ENCODE measurements around the gene HDDC2. TPM values are rescaled to one million over a fixed set of nuclear protein-coding genes. Genes with fewer than 3 reads are reported as not detected.
"Not testable (repeated sequence)": the region's sequence is repeated elsewhere in the genome, so short reads cannot be mapped to it uniquely, and the experiment has no call there.

HDDC2 gene
- total RNA-seq, 2 donors from 2014 or later = 40.7 to 45.6 TPM

- no peak for DNase-seq
- peak; percentile 74 for ATAC-seq
- intact Hi-C loops (cut with DNase I, micrococcal nuclease) = loop anchor here (5.0 to 10.0 kb wide), 2 partner anchors 454 to 456 kb away; no protein-coding TSS in a partner anchor
These were observed 9.4 kb upstream of the HDDC2 start for GRCh38 chr6:125310994-125311649.

- intact Hi-C loops (cut with DNase I, micrococcal nuclease) = loop anchor here in 1 of 2 donors (5.0 to 10.0 kb wide), 2 partner anchors 469 to 667 kb away; no protein-coding TSS in a partner anchor
- ATAC-seq = peak; percentile 41
- no peak for DNase-seq
These were observed 6.3 kb upstream of the HDDC2 start for GRCh38 chr6:125307964-125308615.

GRCh38 chr6:125307150-125307838, 5.5 kb upstream of the HDDC2 start:
- no peak for DNase-seq
- intact Hi-C loops (cut with DNase I, micrococcal nuclease) = loop anchor here in 1 of 2 donors (5.0 to 10.0 kb wide), 2 partner anchors 470 to 668 kb away; no protein-coding TSS in a partner anchor
- peak; percentile 93 for ATAC-seq

- intact Hi-C loops (cut with DNase I, micrococcal nuclease) = loop anchor here in 1 of 2 donors (5.0 to 10.0 kb wide), 2 partner anchors 471 to 668 kb away; no protein-coding TSS in a partner anchor
- DNase-seq (no peak), ATAC-seq (no peak)
These were observed 5.0 kb upstream of the HDDC2 start for GRCh38 chr6:125306756-125307149.

DNA sequence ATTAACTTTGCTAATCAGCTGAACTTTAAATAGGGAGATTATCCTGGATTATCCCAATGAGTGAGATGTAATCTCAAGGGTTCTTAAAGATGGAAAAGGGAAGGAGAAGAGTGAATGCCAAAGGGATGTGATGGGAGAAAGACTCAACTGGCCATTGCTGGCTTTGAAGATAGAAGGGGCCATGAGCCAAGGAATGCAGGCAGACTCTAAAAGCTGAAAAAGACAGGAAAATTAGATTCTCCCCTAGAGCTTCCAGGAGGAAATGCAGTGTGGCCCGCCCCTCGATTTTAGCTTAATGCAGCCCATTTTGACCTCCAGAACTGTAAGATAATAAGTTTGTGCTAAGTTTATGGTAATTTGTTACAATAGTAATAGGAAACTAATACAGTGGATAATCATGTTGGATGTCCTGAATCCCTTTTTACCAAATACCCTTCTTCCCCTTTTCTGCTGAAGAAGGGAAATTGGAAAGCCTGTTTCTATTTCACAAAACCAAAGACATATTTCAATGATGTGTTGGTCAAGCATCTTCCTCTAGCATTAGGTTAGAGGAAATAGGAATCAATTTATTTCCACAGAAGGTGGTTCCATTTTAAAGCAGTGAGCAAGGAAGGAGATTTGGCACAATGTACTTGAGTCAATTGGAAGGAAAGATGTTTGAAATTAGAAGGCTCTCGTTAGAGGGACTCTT, 3.3 kb upstream of the HDDC2 start:
- ATAC-seq (no peak), DNase-seq (no peak)
- intact Hi-C loops (cut with DNase I, micrococcal nuclease) = loop anchor here in 1 of 2 donors (5.0 to 10.0 kb wide), 2 partner anchors 472 to 670 kb away; no protein-coding TSS in a partner anchor

DNA sequence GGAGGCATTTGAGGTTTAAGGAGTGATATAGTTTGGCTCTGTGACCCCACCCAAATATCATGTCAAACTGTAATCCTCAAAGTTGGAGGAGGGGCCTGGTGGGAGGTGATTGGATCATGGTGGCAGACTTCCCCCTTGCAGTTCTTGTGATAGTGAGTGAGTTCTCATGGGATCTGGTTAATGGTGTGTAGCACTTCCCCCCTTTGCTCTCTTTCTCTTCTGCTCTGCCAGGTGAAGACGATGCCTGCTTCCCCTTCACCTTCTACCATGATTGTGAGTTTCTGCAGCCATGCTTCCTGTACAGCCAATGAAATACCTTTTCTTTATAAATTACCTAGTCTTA, 1.7 kb upstream of the HDDC2 start:
- intact Hi-C loops (cut with DNase I, micrococcal nuclease) = loop anchor here in 1 of 2 donors (10.0 kb wide), 1 partner anchor 671 kb away; no protein-coding TSS in a partner anchor
- no peak for ATAC-seq
- DNase-seq = no peak

DNA sequence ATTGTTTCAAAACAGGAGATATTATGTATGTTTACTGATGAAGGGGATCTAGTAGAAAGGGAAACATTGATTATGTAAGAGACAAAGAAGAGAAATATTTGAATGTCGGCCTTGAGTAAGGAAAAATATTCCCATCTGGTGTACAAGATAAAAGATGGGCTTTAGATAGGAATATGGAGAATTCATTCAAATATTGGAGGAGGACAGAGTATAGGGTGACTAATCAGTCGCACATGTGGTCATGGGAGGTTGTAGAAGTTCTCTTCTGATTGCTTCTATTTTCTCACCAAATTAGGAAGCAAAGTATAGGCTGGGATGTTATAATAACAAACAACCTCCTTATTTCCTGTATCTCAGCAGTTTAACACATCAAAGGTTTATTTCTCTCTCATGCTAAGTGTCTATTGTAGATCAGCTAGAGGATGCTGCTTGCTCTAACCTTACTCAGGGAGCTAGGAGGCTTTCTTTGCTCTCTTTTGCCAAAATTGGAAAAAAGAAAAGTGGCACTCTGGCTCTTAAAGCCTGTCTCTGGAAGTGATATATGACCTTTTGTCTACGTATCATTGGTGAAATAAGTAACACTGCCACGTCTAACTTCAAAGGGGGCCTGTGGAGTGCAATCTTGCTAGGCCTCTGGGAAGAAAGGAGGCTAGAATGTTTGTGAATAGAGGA, 1.2 kb upstream of the HDDC2 start:
- intact Hi-C loops (cut with DNase I, micrococcal nuclease) = loop anchor here in 1 of 2 donors (10.0 kb wide), 1 partner anchor 672 kb away; no protein-coding TSS in a partner anchor
- ATAC-seq (no peak), DNase-seq (no peak)

- DNase-seq = no peak
- no peak for ATAC-seq
- intact Hi-C loops (cut with DNase I, micrococcal nuclease) = loop anchor here in 1 of 2 donors (10.0 kb wide), 1 partner anchor 674 kb away; no protein-coding TSS in a partner anchor
These were observed 754 bp downstream of the HDDC2 start for GRCh38 chr6:125300992-125301434.

- ATAC-seq = no peak
- intact Hi-C loops (cut with DNase I, micrococcal nuclease) = no loop called here
- DNase-seq = no peak
These were observed 2.5 kb downstream of the HDDC2 start for GRCh38 chr6:125299257-125299656.

DNA sequence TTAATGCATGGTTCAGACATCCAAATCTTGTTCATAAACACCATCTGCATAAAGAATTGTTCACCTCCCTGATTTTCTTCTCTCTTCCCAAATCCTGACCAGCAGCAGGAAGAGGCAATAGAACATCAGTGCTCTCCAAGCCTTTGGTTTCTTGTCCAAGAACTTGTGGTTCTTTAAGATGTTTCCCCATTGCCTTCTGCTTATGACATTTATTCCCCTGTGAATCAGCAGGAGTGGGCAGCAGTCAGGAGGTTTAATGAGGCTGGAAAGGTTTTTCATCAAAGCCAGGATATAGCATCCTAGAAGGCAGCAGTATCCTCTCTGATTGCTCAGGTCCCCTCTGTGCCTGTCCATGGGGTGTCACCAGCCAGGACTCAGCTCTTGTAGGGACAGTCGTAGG, 5.3 kb downstream of the HDDC2 start:
- intact Hi-C loops (cut with DNase I, micrococcal nuclease) = no loop called here
- DNase-seq (no peak), ATAC-seq (no peak)

GRCh38 chr6:125294925-125295324, 6.8 kb downstream of the HDDC2 start:
- ATAC-seq = no peak
- intact Hi-C loops (cut with DNase I, micrococcal nuclease) = loop anchor here in 1 of 2 donors (5.0 kb wide), 1 partner anchor 138 kb away; no protein-coding TSS in a partner anchor
- DNase-seq = no peak

- intact Hi-C loops (cut with DNase I, micrococcal nuclease) = loop anchor here in 1 of 2 donors (5.0 kb wide), 1 partner anchor 137 kb away; no protein-coding TSS in a partner anchor
- DNase-seq = no peak
- no peak for ATAC-seq
These were observed 7.7 kb downstream of the HDDC2 start for GRCh38 chr6:125294036-125294435.

GRCh38 chr6:125293587-125293986, 8.2 kb downstream of the HDDC2 start:
- no peak for DNase-seq
- ATAC-seq = no peak
- intact Hi-C loops (cut with DNase I, micrococcal nuclease) = loop anchor here in 1 of 2 donors (5.0 kb wide), 1 partner anchor 136 kb away; no protein-coding TSS in a partner anchor

GRCh38 chr6:125287718-125288117, 14.0 kb downstream of the HDDC2 start:
- intact Hi-C loops (cut with DNase I, micrococcal nuclease) = no loop called here
- DNase-seq (no peak), ATAC-seq (no peak)

- DNase-seq (no peak), ATAC-seq (no peak)
- intact Hi-C loops (cut with DNase I, micrococcal nuclease) = no loop called here
These were observed 15.8 kb downstream of the HDDC2 start for GRCh38 chr6:125285936-125286335.

- intact Hi-C loops (cut with DNase I, micrococcal nuclease) = no loop called here
- no peak for ATAC-seq
- no peak for DNase-seq
These were observed 16.4 kb downstream of the HDDC2 start for GRCh38 chr6:125285353-125285752.

DNA sequence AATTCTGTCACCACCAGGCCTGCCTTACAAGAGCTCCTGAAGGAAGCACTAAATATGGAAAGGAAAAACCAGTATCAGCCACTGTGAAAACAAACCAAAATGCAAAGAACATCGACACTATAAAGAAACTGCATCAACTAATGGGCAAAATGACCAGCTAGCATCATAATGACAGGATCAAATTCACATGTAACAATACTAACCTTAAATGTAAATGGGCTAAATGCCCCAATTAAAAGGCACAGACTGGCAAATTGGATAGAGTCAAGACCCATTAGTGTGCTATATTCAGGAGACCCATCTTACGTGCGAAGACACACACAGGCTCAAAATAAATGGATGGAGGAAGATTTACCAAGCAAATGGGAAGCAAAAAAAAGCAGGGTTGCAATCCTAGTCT, 19.3 kb downstream of the HDDC2 start:
- DNase-seq; intact Hi-C loops (cut with DNase I, micrococcal nuclease); ATAC-seq: not testable (repeated sequence)
